Measurements from ENCODE around the gene TMEM156. TPM values are rescaled to one million over a fixed set of nuclear protein-coding genes. Genes with fewer than 3 reads are reported as not detected.

Gene TMEM156
- total and polyA plus RNA-seq, 2 donors, result 15.0 to 23.7 TPM

- Histone ChIP-seq H3K4me3 (ENCODE audit: low read length in 2 of 2) (no peak overlapping the region), H3K27me3 (ENCODE audit: control insufficient read depth in 2 of 2, insufficient read depth in 1 of 2, low read length in 1 of 2) (no peaks in the 10 kb centered on the region), H3K36me3 (ENCODE audit: control insufficient read depth in 2 of 2, insufficient read depth in 2 of 2, low read length in 1 of 2) (no peaks in the 10 kb centered on the region), H3K4me1 (ENCODE audit: control insufficient read depth in 2 of 2, insufficient read depth in 2 of 2, low read length in 2 of 2) (no peaks in the 10 kb centered on the region), H3K27ac (ENCODE audit: low read depth in 1 of 2, low read length in 1 of 2) (no peak overlapping the region), H3K9me3 (ENCODE audit: control insufficient read depth in 2 of 2, insufficient read depth in 1 of 2, low read length in 1 of 2) (no peaks in the 10 kb centered on the region)
- no peak for DNase-seq (ENCODE audit: low read depth in 6 of 9, low spot score in 9 of 9)
- WGBS, result 72% methylated on average over 2 of the region's 2 CpGs
Measured at GRCh38 chr4:38923746-38924145, 108.5 kb downstream of the TMEM156 start.

- no peak overlapping the region for H3K27ac ChIP-seq (ENCODE audit: low read depth in 1 of 2, low read length in 1 of 2)
- no peaks in the 10 kb centered on the region for H3K9me3 ChIP-seq (ENCODE audit: control insufficient read depth in 2 of 2, insufficient read depth in 1 of 2, low read length in 1 of 2)
- DNase-seq (ENCODE audit: low read depth in 6 of 9, low spot score in 9 of 9), result no peak
- no peak overlapping the region for H3K4me3 ChIP-seq (ENCODE audit: low read length in 2 of 2)
- H3K4me1 ChIP-seq (ENCODE audit: control insufficient read depth in 2 of 2, insufficient read depth in 2 of 2, low read length in 2 of 2), result no peaks in the 10 kb centered on the region
- no peaks in the 10 kb centered on the region for H3K27me3 ChIP-seq (ENCODE audit: control insufficient read depth in 2 of 2, insufficient read depth in 1 of 2, low read length in 1 of 2)
- 94% methylated on average over 3 of the region's 3 CpGs for WGBS
- H3K36me3 ChIP-seq (ENCODE audit: control insufficient read depth in 2 of 2, insufficient read depth in 2 of 2, low read length in 1 of 2), result no peaks in the 10 kb centered on the region
Measured at GRCh38 chr4:38921151-38921550, 111.1 kb downstream of the TMEM156 start.

- DNase-seq (ENCODE audit: low read depth in 6 of 9, low spot score in 9 of 9), result no peak
- Histone ChIP-seq H3K4me3 (ENCODE audit: low read length in 2 of 2) (no peak overlapping the region), H3K27ac (ENCODE audit: low read depth in 1 of 2, low read length in 1 of 2) (no peak overlapping the region), H3K9me3 (ENCODE audit: control insufficient read depth in 2 of 2, insufficient read depth in 1 of 2, low read length in 1 of 2) (no peaks in the 10 kb centered on the region), H3K27me3 (ENCODE audit: control insufficient read depth in 2 of 2, insufficient read depth in 1 of 2, low read length in 1 of 2) (no peaks in the 10 kb centered on the region), H3K36me3 (ENCODE audit: control insufficient read depth in 2 of 2, insufficient read depth in 2 of 2, low read length in 1 of 2) (no peaks in the 10 kb centered on the region), H3K4me1 (ENCODE audit: control insufficient read depth in 2 of 2, insufficient read depth in 2 of 2, low read length in 2 of 2) (no peaks in the 10 kb centered on the region)
- WGBS, result 37% methylated on average over 6 of the region's 6 CpGs
Measured at GRCh38 chr4:38920677-38921076, 111.5 kb downstream of the TMEM156 start.

GRCh38 chr4:38920186-38920585 lies 112.0 kb downstream of the TMEM156 start:
- no peaks in the 10 kb centered on the region for H3K9me3 ChIP-seq (ENCODE audit: control insufficient read depth in 2 of 2, insufficient read depth in 1 of 2, low read length in 1 of 2)
- WGBS, result 100% methylated on average over 2 of the region's 2 CpGs
- H3K36me3 ChIP-seq (ENCODE audit: control insufficient read depth in 2 of 2, insufficient read depth in 2 of 2, low read length in 1 of 2), result no peaks in the 10 kb centered on the region
- no peaks in the 10 kb centered on the region for H3K27me3 ChIP-seq (ENCODE audit: control insufficient read depth in 2 of 2, insufficient read depth in 1 of 2, low read length in 1 of 2)
- H3K4me1 ChIP-seq (ENCODE audit: control insufficient read depth in 2 of 2, insufficient read depth in 2 of 2, low read length in 2 of 2), result peaks cover 0 to 1% of the 10 kb centered on the region in 2 donors
- DNase-seq (ENCODE audit: low read depth in 6 of 9, low spot score in 9 of 9), result no peak
- no peak overlapping the region for H3K27ac ChIP-seq (ENCODE audit: low read depth in 1 of 2, low read length in 1 of 2)
- H3K4me3 ChIP-seq (ENCODE audit: low read length in 2 of 2), result no peak overlapping the region

- Histone ChIP-seq H3K9me3 (ENCODE audit: control insufficient read depth in 2 of 2, insufficient read depth in 1 of 2, low read length in 1 of 2) (no peaks in the 10 kb centered on the region), H3K27ac (ENCODE audit: low read depth in 1 of 2, low read length in 1 of 2) (no peak overlapping the region), H3K4me3 (ENCODE audit: low read length in 2 of 2) (no peak overlapping the region), H3K4me1 (ENCODE audit: control insufficient read depth in 2 of 2, insufficient read depth in 2 of 2, low read length in 2 of 2) (peaks cover 0 to 3% of the 10 kb centered on the region in 2 donors), H3K27me3 (ENCODE audit: control insufficient read depth in 2 of 2, insufficient read depth in 1 of 2, low read length in 1 of 2) (no peaks in the 10 kb centered on the region), H3K36me3 (ENCODE audit: control insufficient read depth in 2 of 2, insufficient read depth in 2 of 2, low read length in 1 of 2) (no peaks in the 10 kb centered on the region)
- DNase-seq (ENCODE audit: low read depth in 6 of 9, low spot score in 9 of 9), result no peak
- 98% methylated on average over 3 of the region's 3 CpGs for WGBS
Measured at GRCh38 chr4:38919494-38919893, 112.7 kb downstream of the TMEM156 start.

GRCh38 chr4:38917481-38918025 lies 114.7 kb downstream of the TMEM156 start:
- DNase-seq (ENCODE audit: low read depth in 6 of 9, low spot score in 9 of 9), result no peak
- H3K36me3 ChIP-seq (ENCODE audit: control insufficient read depth in 2 of 2, insufficient read depth in 2 of 2, low read length in 1 of 2), result no peaks in the 10 kb centered on the region
- no peaks in the 10 kb centered on the region for H3K9me3 ChIP-seq (ENCODE audit: control insufficient read depth in 2 of 2, insufficient read depth in 1 of 2, low read length in 1 of 2)
- no peaks in the 10 kb centered on the region for H3K27me3 ChIP-seq (ENCODE audit: control insufficient read depth in 2 of 2, insufficient read depth in 1 of 2, low read length in 1 of 2)
- peaks cover 0 to 3% of the 10 kb centered on the region in 2 donors for H3K4me1 ChIP-seq (ENCODE audit: control insufficient read depth in 2 of 2, insufficient read depth in 2 of 2, low read length in 2 of 2)
- no peak overlapping the region for H3K4me3 ChIP-seq (ENCODE audit: low read length in 2 of 2)
- WGBS, result 86% methylated on average over 8 of the region's 8 CpGs
- H3K27ac ChIP-seq (ENCODE audit: low read depth in 1 of 2, low read length in 1 of 2), result no peak overlapping the region

Other genes starting within 250 kb of the TMEM156 start
- gene TLR10, start 249.4 kb downstream of the TMEM156 start, total RNA-seq, result 8.9 TPM
- 4.4 TPM for gene TLR10, start 249.4 kb downstream of the TMEM156 start, polyA plus RNA-seq
- 17.4 TPM for gene TLR1, start 227.6 kb downstream of the TMEM156 start, total RNA-seq
- gene TLR1, start 227.6 kb downstream of the TMEM156 start, polyA plus RNA-seq, result 6.1 TPM
- gene TLR6, start 175.6 kb downstream of the TMEM156 start, total RNA-seq, result 2.5 TPM
- 1.6 TPM for gene TLR6, start 175.6 kb downstream of the TMEM156 start, polyA plus RNA-seq
- gene FAM114A1, start 164.6 kb downstream of the TMEM156 start, total RNA-seq, result 5.9 TPM
- 7.3 TPM for gene FAM114A1, start 164.6 kb downstream of the TMEM156 start, polyA plus RNA-seq
- 16.0 TPM for gene KLHL5, start 29.8 kb upstream of the TMEM156 start, total RNA-seq
- 9.9 TPM for gene KLHL5, start 29.8 kb upstream of the TMEM156 start, polyA plus RNA-seq
- 19.9 TPM for gene WDR19, start 150.1 kb upstream of the TMEM156 start, total RNA-seq
- gene WDR19, start 150.1 kb upstream of the TMEM156 start, polyA plus RNA-seq, result 84.4 TPM